WTC11 (cell line): ENCODE results near the gene TRIM42.

ENCODE experiments used
- JUN ChIP-seq: sonication (generic); formaldehyde crosslinking; IDR thresholded peaks from 2 replicates; pipeline ENCODE4 v1.8.0; 2023; ENCODE audit warnings: mild to moderate bottlenecking, missing genetic modification reagents
- SMAD3 ChIP-seq: sonication (generic); formaldehyde crosslinking; IDR thresholded peaks from 2 replicates; pipeline ENCODE4 v1.8.0; 2022; ENCODE audit warnings: missing genetic modification reagents, mild to moderate bottlenecking, borderline replicate concordance
- ZNF281 ChIP-seq: sonication (generic); formaldehyde crosslinking; IDR thresholded peaks from 2 replicates; pipeline ENCODE4 v1.8.0; 2023; ENCODE audit warnings: mild to moderate bottlenecking, missing genetic modification reagents
- TF ChIP-seq, protein P1 (sequence below): fragments of 200-600 bp; IDR thresholded peaks from 2 replicates; pipeline ENCODE4 v1.8.0; 2022; ENCODE audit warnings: antibody characterized with exemption
- TF ChIP-seq, protein P2 (sequence below): sonication (generic); formaldehyde crosslinking; IDR thresholded peaks from 2 replicates; pipeline ENCODE4 v1.8.1; 2023; ENCODE audit warnings: mild to moderate bottlenecking, missing genetic modification reagents, moderate library complexity

DNA sequence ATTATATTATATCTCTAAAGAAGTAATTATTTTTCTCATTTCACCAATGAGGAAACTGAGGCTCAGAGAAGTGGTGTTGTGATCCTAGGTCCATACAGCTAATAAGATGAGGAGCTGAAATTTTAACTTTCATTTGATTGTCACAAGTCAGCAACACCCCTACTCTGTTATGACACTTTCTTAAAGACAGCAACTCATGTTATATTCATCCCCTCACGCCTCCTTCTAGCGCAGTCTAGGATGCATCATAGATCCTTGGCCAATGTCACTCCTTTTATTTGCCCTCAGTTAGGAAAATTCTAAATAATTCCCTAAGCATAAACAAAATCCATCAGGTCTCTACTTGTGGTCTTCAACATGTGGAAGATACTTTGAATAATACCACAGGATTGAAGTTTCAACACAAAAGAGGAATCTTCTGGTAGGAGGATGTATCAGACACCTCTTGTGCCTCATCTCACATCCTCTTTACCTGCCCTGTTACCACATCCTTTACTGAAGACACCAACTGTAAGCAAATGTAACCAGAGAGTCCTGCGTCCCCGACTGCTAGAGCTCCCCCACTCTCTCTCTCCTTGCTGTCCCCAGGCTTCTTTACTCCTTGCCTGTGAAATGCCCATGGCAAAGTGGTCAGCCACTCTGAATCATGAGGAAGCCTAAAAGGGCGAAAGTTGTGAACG lies 53.7 kb downstream of the TRIM42 start:
- TF ChIP-seq, protein P1, sequence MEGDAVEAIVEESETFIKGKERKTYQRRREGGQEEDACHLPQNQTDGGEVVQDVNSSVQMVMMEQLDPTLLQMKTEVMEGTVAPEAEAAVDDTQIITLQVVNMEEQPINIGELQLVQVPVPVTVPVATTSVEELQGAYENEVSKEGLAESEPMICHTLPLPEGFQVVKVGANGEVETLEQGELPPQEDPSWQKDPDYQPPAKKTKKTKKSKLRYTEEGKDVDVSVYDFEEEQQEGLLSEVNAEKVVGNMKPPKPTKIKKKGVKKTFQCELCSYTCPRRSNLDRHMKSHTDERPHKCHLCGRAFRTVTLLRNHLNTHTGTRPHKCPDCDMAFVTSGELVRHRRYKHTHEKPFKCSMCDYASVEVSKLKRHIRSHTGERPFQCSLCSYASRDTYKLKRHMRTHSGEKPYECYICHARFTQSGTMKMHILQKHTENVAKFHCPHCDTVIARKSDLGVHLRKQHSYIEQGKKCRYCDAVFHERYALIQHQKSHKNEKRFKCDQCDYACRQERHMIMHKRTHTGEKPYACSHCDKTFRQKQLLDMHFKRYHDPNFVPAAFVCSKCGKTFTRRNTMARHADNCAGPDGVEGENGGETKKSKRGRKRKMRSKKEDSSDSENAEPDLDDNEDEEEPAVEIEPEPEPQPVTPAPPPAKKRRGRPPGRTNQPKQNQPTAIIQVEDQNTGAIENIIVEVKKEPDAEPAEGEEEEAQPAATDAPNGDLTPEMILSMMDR: no peak
- no peak for TF ChIP-seq JUN (CRISPR knock-in tag)
- TF ChIP-seq SMAD3 (CRISPR knock-in tag): no peak
- no peak for TF ChIP-seq ZNF281 (CRISPR knock-in tag)
- TF ChIP-seq, protein P2, sequence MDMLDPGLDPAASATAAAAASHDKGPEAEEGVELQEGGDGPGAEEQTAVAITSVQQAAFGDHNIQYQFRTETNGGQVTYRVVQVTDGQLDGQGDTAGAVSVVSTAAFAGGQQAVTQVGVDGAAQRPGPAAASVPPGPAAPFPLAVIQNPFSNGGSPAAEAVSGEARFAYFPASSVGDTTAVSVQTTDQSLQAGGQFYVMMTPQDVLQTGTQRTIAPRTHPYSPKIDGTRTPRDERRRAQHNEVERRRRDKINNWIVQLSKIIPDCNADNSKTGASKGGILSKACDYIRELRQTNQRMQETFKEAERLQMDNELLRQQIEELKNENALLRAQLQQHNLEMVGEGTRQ: no peak
